HCT116 (cell line): ENCODE measurements around the gene RNH1.

Source experiments
- EZH2phosphoT487 ChIP-seq: fragments of 200-600 bp; IDR thresholded peaks from 2 replicates; pipeline ENCODE4 v1.6.1; 2018; ENCODE audit warnings: antibody characterized with exemption, borderline replicate concordance
- TF ChIP-seq, protein P1 (sequence below), 3 experiments: fragments of 200-600 bp in 1 of 3; sonication (generic) in 1 of 3; IDR thresholded peaks in 2 of 3; conservative IDR thresholded peaks in 1 of 3; 2 replicates each; pipeline ENCODE4 v1.5.1; 2012 to 2017; ENCODE audit warnings: low read depth in 2 of 3, low read length in 2 of 3, antibody characterized with exemption in 1 of 3, borderline replicate concordance in 1 of 3, control low read depth in 1 of 3, mild to moderate bottlenecking in 1 of 3, mixed read lengths in 1 of 3, mixed run types in 1 of 3, moderate library complexity in 1 of 3; ENCODE audit not compliant: insufficient read depth in 1 of 3
- TF ChIP-seq, protein P2 (sequence below): IDR thresholded peaks from 2 replicates; pipeline ENCODE4 v1.6.1; 2012; ENCODE audit warnings: low read depth

DNA sequence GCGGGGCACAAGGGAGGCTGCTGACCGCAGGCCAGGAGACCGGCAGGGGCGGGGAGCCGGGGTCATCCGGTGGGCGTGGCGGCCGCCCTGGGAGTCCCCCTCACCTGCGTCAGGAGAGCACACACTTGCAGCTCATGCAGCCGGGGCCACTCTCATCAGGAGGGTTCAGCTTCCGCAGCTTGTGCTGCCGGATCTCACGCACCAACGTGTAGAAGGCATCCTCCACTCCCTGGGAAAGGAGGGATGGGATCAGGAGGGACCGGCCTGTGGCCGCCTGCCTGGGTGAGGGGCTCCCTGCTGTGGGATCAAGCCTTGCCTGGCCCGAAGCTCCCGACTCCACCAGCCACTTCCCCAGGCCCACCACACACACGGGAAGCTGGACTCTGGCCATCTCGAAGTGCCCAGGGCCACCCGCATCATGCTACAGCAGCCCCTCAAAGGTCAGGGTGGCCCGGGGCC lies 25.5 kb upstream of the RNH1 start:
- no peak for TF ChIP-seq EZH2phosphoT487
- TF ChIP-seq, protein P1, sequence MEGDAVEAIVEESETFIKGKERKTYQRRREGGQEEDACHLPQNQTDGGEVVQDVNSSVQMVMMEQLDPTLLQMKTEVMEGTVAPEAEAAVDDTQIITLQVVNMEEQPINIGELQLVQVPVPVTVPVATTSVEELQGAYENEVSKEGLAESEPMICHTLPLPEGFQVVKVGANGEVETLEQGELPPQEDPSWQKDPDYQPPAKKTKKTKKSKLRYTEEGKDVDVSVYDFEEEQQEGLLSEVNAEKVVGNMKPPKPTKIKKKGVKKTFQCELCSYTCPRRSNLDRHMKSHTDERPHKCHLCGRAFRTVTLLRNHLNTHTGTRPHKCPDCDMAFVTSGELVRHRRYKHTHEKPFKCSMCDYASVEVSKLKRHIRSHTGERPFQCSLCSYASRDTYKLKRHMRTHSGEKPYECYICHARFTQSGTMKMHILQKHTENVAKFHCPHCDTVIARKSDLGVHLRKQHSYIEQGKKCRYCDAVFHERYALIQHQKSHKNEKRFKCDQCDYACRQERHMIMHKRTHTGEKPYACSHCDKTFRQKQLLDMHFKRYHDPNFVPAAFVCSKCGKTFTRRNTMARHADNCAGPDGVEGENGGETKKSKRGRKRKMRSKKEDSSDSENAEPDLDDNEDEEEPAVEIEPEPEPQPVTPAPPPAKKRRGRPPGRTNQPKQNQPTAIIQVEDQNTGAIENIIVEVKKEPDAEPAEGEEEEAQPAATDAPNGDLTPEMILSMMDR (IDR thresholded peaks at IDR 0.05 in 2 of 3, conservative IDR thresholded peaks at IDR 0.05 in 1 of 3; ENCODE audit: borderline replicate concordance in 1 of 3, insufficient read depth in 1 of 3, low read depth in 2 of 3, low read length in 2 of 3): no peak
- TF ChIP-seq, protein P2, sequence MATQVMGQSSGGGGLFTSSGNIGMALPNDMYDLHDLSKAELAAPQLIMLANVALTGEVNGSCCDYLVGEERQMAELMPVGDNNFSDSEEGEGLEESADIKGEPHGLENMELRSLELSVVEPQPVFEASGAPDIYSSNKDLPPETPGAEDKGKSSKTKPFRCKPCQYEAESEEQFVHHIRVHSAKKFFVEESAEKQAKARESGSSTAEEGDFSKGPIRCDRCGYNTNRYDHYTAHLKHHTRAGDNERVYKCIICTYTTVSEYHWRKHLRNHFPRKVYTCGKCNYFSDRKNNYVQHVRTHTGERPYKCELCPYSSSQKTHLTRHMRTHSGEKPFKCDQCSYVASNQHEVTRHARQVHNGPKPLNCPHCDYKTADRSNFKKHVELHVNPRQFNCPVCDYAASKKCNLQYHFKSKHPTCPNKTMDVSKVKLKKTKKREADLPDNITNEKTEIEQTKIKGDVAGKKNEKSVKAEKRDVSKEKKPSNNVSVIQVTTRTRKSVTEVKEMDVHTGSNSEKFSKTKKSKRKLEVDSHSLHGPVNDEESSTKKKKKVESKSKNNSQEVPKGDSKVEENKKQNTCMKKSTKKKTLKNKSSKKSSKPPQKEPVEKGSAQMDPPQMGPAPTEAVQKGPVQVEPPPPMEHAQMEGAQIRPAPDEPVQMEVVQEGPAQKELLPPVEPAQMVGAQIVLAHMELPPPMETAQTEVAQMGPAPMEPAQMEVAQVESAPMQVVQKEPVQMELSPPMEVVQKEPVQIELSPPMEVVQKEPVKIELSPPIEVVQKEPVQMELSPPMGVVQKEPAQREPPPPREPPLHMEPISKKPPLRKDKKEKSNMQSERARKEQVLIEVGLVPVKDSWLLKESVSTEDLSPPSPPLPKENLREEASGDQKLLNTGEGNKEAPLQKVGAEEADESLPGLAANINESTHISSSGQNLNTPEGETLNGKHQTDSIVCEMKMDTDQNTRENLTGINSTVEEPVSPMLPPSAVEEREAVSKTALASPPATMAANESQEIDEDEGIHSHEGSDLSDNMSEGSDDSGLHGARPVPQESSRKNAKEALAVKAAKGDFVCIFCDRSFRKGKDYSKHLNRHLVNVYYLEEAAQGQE: no peak
